Measurements from ENCODE around the gene DNAJC1.

The DNAJC1 gene

DNA sequence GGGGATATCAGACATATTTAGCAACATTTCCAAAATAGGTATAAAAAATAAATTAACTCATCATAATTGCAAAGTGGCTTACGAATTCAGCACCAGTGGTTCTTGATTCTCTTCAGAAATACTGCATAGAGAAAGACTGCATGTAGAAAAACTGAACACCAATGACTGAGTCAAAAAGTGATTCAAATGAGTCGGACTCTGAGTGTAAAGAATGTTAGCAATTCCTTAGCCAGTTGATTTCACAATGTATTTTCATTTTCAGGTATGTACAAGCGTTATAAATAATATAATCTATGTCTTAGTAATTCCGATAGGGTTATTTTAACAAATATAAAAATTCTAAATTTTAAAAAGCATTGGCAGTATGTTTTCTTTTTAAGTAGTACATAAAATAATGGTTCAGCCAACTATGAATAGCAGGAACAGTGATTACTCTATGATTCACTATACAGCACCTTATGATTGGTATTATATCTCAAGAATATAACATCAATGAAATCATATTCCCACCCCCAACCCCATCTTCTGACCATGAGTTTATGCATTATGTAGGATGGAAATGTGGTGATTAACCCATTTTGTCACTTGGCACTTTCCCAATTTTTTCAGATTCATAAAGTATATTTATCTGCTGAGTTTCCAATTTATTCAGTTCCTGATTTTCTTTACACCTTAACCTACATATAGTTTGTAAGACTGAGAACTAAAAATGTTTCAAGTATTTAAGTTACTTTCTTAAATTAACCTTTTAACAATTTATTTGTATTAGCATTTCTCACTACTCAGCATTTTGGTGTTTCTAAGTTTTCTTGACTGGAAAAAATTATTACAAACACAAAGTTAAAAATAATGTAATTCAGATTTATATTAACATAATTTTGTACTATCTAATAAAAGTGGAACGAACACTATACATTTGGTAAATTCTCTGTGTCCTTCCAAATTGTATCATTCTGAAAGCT, 33.9 kb downstream of the DNAJC1 start:
- TF ChIP-seq, protein P1, sequence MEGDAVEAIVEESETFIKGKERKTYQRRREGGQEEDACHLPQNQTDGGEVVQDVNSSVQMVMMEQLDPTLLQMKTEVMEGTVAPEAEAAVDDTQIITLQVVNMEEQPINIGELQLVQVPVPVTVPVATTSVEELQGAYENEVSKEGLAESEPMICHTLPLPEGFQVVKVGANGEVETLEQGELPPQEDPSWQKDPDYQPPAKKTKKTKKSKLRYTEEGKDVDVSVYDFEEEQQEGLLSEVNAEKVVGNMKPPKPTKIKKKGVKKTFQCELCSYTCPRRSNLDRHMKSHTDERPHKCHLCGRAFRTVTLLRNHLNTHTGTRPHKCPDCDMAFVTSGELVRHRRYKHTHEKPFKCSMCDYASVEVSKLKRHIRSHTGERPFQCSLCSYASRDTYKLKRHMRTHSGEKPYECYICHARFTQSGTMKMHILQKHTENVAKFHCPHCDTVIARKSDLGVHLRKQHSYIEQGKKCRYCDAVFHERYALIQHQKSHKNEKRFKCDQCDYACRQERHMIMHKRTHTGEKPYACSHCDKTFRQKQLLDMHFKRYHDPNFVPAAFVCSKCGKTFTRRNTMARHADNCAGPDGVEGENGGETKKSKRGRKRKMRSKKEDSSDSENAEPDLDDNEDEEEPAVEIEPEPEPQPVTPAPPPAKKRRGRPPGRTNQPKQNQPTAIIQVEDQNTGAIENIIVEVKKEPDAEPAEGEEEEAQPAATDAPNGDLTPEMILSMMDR (IDR thresholded peaks at IDR 0.05; ENCODE audit: insufficient read depth, low read length, poor library complexity, severe bottlenecking): no peak
- DNase-seq (ENCODE audit: extremely low read depth, insufficient read length): no peak
- H3K36me3 ChIP-seq (ENCODE audit: control insufficient read depth, insufficient read depth, low read length): no peaks in the 10 kb centered on the region

DNA sequence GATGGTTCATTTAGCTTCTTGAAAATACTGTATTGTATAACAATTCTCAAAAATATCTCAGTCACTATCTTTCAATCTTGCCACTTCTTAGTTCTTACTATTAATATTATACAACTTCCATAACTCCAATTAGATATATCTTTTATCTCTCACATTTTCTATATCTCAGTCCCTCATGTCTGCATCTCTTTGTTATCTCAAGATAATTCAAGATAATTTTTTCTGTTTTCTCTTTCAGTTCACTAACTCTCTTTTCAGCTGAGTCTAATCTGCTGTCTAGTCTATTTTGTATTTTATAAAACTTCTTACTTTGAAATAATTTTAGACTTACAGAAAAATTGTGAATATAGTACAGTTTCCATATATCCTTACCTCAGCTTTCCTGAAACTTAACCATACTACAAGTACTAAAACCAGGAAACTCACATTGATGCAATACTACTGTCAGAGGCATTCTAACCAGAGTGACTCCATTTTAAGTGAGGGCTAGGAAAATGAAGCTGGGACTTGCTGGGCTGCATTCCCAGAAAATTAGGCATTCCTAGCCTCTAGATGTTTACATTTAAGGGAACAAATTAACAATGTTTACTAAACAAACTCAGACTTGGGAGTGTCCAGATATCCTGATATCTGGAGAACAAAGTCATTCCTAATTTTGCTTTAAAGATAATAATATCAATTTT, 38.4 kb downstream of the DNAJC1 start:
- no peak overlapping the region for H3K4me3 ChIP-seq (replicated peaks; ENCODE audit: low read depth, low read length)
- TF ChIP-seq, protein P1 (IDR thresholded peaks at IDR 0.05; ENCODE audit: insufficient read depth, low read length, poor library complexity, severe bottlenecking): no peak
- H3K36me3 ChIP-seq (ENCODE audit: control insufficient read depth, insufficient read depth, low read length): no peaks in the 10 kb centered on the region
- DNase-seq (ENCODE audit: extremely low read depth, insufficient read length): no peak
- no peaks in the 10 kb centered on the region for H3K27me3 ChIP-seq (replicated peaks; ENCODE audit: control insufficient read depth, insufficient read depth, low read length)

More for the DNA sequence above, 33.9 kb downstream of the DNAJC1 start:
- H3K4me3 ChIP-seq (replicated peaks; ENCODE audit: low read depth, low read length): no peak overlapping the region
- H3K27me3 ChIP-seq (replicated peaks; ENCODE audit: control insufficient read depth, insufficient read depth, low read length): no peaks in the 10 kb centered on the region

DNA sequence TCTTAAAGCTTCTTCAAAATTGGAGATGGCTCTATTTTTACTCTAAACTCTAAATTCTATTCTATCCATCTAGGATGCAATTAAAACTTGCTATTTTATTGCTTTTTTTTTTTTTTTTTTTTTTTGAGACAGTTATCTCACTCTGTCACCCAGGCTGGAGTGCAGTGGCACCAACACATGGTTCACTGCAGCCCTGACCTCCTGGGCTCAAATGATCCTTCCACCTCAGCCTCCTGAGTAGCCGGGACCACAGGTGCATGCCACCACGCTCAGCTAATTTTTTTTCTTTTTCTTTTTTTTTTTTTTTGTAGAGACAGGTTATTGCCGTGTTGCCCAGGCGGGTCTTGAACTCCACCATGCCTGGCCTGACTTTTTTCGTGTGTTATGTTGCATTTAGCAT, 41.2 kb downstream of the DNAJC1 start:
- H3K36me3 ChIP-seq (ENCODE audit: control insufficient read depth, insufficient read depth, low read length): no peaks in the 10 kb centered on the region
- DNase-seq (ENCODE audit: extremely low read depth, insufficient read length): no peak
- TF ChIP-seq, protein P1 (IDR thresholded peaks at IDR 0.05; ENCODE audit: insufficient read depth, low read length, poor library complexity, severe bottlenecking): no peak
- no peak overlapping the region for H3K4me3 ChIP-seq (replicated peaks; ENCODE audit: low read depth, low read length)
- H3K27me3 ChIP-seq (replicated peaks; ENCODE audit: control insufficient read depth, insufficient read depth, low read length): no peaks in the 10 kb centered on the region

DNA sequence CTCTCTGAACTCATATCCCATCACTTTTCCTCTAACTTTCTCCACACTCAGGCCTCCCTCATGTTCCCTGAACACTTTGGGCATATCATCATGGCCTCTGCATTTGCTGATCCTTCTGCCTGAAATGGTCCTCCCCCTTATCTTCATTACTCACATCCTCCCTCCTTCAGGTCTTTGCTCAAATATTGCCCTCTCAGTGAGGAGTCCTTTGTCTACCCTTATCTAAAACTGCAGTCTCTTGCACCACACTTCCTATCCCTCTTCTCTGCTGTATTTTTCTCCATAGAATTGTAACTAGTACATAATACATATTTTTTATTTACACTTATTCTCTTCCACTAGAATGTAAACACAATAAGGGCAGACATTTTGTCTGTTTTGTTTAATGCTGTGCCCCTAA, 41.7 kb downstream of the DNAJC1 start:
- TF ChIP-seq, protein P1 (IDR thresholded peaks at IDR 0.05; ENCODE audit: insufficient read depth, low read length, poor library complexity, severe bottlenecking): no peak
- no peaks in the 10 kb centered on the region for H3K27me3 ChIP-seq (replicated peaks; ENCODE audit: control insufficient read depth, insufficient read depth, low read length)
- no peak for DNase-seq (ENCODE audit: extremely low read depth, insufficient read length)
- no peaks in the 10 kb centered on the region for H3K36me3 ChIP-seq (ENCODE audit: control insufficient read depth, insufficient read depth, low read length)
- no peak overlapping the region for H3K4me3 ChIP-seq (replicated peaks; ENCODE audit: low read depth, low read length)

DNA sequence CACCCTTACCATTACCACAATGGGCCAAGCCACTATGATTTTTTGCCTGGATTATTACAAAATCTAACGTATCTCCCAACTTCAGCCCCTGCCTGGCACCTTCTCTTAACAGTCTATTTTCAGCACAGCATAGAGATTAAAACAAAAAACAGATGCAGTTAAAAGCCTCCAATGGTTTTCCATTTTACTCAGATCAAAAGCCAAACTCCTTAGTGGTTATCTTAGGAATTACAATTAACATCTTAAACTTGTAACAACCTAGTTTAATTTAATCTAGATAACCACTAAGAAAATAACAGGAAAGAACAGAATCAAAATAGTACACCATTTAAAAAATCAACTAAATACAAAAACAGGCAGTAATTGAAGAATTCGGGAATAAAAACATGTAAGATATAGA, 43.5 kb downstream of the DNAJC1 start:
- Histone ChIP-seq H3K36me3 (ENCODE audit: control insufficient read depth, insufficient read depth, low read length) (no peaks in the 10 kb centered on the region), H3K27me3 (replicated peaks; ENCODE audit: control insufficient read depth, insufficient read depth, low read length) (no peaks in the 10 kb centered on the region), H3K4me3 (replicated peaks; ENCODE audit: low read depth, low read length) (no peak overlapping the region)
- no peak for DNase-seq (ENCODE audit: extremely low read depth, insufficient read length)
- TF ChIP-seq, protein P1 (IDR thresholded peaks at IDR 0.05; ENCODE audit: insufficient read depth, low read length, poor library complexity, severe bottlenecking): no peak

All from GM06990 (cell line).